Measurements from ENCODE around the gene BTN3A1.
"Not testable (repeated sequence)": the region's sequence is repeated elsewhere in the genome, so short reads cannot be mapped to it uniquely, and the experiment has no call there.

Gene BTN3A1

DNA sequence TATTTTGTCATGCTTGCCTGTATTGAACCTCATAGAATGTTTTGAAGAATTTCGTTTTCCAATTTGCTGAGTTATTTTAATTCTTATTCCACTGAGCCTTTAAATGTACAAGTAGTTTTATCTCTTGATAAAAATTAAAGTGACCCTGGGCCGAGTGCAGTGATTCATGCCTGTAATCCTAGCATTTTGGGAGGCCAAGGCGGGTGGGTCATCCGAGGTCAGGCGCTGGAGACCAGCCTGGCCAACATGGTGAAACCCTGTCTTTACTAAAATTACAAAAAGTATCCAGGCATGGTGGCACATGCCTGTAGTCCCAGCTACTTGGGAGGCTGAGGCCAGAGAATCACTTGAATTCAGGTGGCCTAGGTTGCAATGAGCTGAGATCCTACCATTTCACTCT lies 59.3 kb downstream of the BTN3A1 start:
- H3K9me3 ChIP-seq (ENCODE audit: control insufficient read depth, insufficient read depth, low read length); H3K4me1 ChIP-seq (ENCODE audit: control insufficient read depth, insufficient read depth, low read length); H3K27ac ChIP-seq (ENCODE audit: low read depth, low read length); H3K4me3 ChIP-seq (ENCODE audit: low read depth, low read length); H3K27me3 ChIP-seq (ENCODE audit: control insufficient read depth, insufficient read depth, low read length); H3K9ac ChIP-seq (ENCODE audit: low read depth, low read length): not testable (repeated sequence)
- peaks cover 70% of the 10 kb centered on the region for H3K36me3 ChIP-seq (ENCODE audit: control insufficient read depth, insufficient read depth, low read length)

DNA sequence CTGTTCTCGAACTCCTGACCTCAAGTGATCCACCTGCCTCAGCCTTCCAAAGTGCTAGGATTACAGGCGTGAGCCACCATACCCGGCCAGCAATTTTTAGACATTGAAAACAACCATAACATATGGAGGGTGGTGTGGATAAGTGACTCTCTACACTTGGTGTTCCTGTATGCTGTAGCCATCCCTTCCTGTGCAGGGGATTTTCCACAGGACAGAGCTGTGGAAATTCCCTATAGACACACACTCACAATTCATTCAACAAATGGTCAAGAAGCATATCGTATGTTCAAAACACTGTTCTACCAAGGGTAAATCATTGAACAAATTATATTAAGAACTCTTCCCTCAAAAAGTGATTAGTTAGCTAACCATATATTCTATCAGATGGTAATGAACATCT lies 61.9 kb downstream of the BTN3A1 start:
- Histone ChIP-seq H3K27me3 (ENCODE audit: control insufficient read depth, insufficient read depth, low read length) (no peaks in the 10 kb centered on the region), H3K4me3 (ENCODE audit: low read depth, low read length) (no peak overlapping the region), H3K9me3 (ENCODE audit: control insufficient read depth, insufficient read depth, low read length) (no peaks in the 10 kb centered on the region), H3K27ac (ENCODE audit: low read depth, low read length) (no peak overlapping the region), H3K9ac (ENCODE audit: low read depth, low read length) (no peak overlapping the region), H3K36me3 (ENCODE audit: control insufficient read depth, insufficient read depth, low read length) (peaks cover 96% of the 10 kb centered on the region), H3K4me1 (ENCODE audit: control insufficient read depth, insufficient read depth, low read length) (no peaks in the 10 kb centered on the region)

DNA sequence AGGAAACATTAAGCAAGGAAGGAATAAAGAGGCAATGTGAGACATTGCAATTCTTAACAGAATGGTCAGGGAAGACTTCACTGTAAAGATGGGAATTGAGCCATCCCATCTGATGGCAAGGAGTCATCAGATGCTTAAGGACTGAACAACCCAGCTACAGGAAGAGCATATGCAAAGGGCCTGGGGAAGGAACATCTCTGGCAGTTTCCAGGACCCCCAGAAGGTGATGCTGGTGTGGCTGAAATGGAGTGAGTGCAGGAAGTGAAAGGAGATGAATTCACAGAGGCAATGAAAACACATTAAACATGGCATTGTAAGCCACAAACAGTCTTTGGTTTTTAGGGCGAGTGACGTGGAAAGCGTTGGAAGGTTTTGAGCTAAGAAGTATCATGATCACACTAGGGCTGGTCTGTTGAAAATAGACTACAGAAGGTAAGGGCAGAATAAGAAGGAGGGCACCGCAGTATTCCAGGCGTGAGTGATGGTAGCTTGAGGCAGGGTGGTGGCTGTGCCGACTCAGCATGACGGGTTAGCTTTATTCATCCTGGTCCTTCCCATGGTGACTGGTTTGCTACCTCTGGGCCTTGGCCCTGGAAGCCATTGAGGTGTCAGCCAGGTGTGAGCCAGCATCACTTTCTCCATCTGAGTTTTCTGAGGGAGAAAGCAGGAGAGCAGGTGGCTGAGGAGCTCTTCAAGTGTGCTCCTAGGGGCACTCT lies 62.5 kb downstream of the BTN3A1 start:
- Histone ChIP-seq H3K9me3 (ENCODE audit: control insufficient read depth, insufficient read depth, low read length) (no peaks in the 10 kb centered on the region), H3K4me3 (ENCODE audit: low read depth, low read length) (no peak overlapping the region), H3K9ac (ENCODE audit: low read depth, low read length) (no peak overlapping the region), H3K36me3 (ENCODE audit: control insufficient read depth, insufficient read depth, low read length) (peaks cover 96% of the 10 kb centered on the region), H3K27ac (ENCODE audit: low read depth, low read length) (no peak overlapping the region), H3K27me3 (ENCODE audit: control insufficient read depth, insufficient read depth, low read length) (no peaks in the 10 kb centered on the region), H3K4me1 (ENCODE audit: control insufficient read depth, insufficient read depth, low read length) (no peaks in the 10 kb centered on the region)
